HCEC 1CT (cell line): Measurements from ENCODE around the gene GGT6.

ENCODE experiments used
- DNase-seq: peaks from one replicate; pipeline ENCODE4 v3.0.0-alpha.2; 2017

GGT6 gene

DNA sequence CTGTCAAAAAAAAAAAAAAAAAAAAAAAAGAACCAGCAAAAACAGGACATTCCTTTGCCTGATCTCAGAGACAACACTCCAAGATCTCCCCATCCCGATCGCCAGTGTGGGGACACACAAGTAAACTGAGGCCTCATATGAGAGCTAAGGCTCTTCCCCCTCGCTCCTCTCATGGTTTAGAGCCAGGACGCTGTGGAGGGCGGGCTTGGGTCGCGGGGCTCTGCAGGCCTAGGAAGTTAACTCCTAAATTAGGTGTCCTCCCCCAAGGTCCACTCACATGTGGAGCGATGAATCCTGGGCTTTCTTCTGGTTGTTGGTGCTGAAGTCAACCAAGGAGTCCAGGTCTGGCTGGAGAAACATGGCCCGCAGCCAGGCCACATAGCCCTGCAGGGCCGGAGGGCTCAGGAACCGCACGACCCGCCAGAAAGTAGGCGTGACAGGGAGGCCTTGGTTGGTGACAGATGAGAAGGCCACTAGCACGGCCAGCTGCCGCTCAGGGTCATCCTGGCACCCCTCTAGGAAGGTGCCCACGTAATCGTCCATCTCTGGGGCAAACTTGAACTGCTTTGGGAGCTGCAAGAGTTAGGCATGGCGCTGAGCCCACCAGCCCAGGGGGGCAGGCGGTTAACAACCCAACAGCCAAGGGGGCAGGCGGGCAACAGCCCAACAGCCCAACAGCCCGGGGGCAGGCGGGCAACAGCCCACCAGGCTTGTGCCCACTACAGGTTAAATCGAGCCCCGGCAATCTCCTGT lies 10.4 kb downstream of the GGT6 start:
- no peak for DNase-seq

DNA sequence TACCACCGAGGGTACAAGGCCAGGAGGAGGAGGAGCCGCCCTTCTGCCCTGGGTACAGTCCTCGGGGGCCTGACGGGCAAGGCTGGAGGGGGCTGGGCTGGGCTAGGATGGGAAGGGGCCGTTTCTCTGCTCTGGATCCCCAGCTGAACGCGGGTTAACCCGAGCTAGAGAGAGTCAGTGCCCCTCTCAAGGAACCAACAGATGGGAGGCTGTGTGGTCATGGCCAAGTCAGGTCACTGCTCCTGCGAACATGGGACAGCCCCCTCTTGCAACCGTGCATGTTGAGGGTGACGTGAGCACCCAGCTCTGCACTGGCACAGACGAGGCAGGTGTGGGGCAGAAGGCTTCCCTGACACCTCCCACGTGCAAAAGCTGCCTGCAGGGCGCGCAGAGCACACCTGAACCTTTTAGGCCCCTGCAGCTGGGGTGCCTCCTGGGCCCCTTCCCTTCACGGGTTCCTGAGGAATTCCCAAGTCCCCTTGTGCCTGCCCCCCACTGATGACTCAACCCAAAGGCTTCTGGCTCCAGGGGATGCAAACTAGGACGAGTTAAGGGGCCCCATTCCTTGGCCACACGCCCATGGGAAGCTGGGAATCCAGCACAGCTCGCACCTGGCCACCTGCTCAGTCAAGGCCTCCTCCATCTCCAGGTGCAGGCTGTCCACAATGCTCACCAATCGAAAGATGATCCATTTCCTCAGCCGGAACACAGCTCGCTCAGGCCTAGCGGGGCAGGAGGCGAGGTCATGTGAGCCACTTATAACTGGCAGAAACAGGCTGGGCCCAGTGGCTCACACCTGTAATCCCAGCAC lies 11.5 kb downstream of the GGT6 start:
- DNase-seq, result no peak

DNA sequence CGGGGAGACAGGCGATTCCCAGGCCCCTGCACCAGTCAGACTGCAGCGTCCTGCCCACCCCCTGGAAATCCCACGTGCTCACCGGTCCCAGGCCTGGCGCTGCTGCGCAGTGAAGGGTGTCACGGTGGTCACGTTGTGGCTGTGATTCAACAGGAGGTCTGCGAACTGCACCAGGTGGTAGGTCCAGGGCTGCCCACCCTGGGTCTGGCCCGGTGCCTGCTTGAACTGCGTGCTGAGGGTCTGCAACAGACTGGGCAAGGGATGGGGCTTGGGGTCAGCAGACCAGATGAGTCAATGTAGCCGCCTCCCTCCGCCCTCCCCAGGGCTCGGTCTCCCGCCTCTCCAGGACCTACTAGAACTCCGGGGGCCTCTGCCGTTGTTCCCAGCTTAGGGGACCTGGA lies 12.3 kb downstream of the GGT6 start:
- DNase-seq, result no peak

DNA sequence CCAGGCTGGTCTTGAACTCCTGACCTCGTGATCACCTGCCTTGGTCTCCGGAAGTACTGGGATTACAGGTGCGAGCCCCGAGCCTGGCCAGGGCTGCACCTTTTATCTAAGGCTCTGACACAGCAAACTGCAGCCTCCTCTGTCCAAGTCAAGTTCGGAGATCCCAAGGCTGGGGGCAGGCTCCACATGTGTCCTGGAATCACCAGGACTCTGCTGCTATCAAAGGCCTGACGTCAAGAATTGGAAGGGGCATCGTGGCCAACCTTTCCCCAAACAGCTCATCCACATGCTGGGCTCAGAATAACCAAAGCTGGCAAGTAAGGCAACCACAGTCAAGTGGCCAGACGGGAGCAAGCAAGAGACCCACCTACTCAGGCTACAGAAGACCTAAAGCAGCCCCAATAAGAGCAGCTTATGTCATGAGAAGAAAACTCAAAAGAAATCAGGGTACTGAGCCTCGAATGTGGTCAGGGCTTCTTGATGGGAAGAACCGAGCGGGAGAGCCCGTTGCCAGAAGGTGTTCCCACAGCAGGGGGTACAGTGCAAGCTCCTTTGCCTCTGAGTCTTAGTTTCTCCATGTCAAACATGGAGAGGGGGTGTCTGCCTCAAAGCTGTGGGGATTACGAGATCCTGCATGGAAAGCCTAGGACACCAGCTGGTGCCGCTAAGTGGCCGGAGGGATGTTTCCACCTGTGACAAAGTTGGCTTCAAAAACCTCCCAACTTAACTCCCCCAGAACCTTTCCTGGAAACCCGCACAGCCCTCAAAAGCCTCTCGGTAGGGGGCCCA lies 13.1 kb downstream of the GGT6 start:
- DNase-seq, result no peak

DNA sequence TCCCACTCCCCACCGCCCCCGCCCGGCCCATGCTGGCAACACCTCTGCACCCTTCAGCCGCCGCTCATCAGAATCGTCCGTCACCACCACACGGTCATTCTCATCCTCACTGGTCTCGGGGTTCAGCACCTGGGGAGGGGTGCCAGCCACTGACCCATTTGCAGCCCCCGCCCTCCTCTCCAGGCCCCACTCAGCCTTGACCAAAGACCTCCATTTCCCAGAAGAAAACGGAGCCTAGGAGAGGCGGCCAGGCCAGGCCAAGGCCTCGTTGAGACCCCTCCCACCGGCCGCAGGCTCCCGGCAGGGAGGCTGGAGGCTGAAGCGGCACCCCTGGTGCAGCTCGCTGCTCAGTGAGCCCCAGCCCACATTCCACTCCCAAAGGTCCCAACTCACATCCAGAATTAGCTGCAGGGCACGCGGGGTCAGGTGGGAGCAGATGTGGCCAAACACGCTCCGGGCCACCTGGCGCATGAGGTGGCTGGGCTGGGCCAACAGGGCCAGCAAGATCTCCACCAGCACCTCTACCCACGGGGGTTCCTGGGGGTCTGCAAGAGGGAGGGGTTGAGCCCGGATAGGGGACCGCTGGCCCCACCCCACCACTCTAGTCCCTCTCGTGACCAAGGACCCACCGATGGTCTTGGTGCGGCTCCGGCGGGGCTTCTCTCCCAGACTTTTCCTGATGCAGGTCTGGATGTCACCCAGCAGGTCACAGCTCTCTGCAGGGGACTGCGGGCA lies 15.0 kb downstream of the GGT6 start:
- DNase-seq, result no peak

DNA sequence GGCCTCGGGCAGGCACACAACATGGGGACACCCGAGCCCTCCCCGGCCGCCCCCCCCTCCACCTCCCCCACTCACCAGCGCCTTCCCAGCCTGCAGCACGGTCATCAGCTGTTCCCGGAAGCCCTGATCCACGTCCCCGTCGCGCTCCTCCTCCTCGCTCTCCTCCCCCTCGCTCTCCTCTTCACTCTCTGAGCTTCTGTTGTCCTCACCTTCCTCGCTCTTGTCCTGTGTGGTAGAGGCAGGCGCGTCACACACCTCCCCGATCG lies 15.5 kb downstream of the GGT6 start:
- no peak for DNase-seq

DNA sequence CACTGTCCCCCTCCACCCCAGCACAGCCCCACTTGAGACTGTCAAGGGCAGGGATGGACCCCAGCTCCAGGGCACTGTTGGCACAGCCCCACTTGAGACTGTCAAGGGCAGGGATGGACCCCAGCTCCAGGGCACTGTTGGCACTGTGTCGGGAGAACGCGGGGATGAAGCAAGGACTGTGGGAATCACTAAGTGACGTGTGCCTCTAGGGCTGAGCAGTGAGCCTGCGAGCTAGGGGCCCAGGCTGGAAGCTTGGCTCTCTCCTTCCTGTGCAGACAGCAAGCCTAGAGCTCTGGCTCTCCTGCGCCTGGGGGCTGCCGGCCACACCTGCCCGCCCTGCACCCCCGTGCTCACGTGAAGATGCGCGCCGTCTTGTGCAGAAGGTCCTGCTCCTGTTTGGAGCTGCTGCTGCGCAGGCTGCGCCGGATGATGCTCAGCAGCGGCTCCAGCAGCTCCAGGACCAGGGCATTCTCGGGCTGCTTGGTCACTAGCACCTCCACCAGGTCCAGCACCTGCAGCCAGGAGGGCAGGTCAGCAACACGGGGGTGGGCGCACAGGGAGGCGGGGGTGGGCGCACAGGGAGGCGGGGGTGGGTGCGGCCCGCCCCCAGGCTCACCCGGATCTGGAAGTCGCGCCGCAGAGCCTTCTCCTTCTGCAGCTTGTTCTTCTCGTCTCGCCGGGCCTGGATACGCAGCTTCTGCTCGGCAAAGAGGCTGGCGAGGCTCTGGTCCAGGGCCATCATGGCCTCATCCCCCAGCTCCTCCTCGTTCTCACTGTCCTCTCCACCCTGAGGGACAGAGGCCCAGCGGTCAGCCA lies 16.0 kb downstream of the GGT6 start:
- DNase-seq, result no peak

DNA sequence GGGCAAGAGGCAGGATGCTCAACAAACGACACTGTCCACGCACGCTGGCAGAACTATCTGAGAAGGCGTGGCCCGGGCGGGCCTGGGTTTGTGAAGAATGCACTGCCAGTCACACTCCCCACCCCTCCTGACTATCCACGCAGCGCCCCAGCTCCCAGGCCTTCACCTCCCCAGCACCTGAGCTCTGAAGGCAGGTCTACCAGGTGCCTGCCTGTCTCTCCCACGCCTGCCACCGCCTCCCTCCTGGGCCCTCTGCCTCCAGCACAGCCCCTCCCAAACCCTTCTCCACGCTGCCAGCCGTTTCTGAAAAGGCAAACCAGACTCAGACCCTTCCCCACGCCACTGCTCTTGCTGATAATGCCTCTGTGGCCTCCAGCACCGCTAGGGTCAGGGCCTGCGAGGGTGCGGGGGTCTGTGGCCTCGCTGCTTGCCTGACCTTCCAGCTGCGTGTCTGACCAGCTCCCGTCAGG lies 16.8 kb downstream of the GGT6 start:
- DNase-seq, result no peak

DNA sequence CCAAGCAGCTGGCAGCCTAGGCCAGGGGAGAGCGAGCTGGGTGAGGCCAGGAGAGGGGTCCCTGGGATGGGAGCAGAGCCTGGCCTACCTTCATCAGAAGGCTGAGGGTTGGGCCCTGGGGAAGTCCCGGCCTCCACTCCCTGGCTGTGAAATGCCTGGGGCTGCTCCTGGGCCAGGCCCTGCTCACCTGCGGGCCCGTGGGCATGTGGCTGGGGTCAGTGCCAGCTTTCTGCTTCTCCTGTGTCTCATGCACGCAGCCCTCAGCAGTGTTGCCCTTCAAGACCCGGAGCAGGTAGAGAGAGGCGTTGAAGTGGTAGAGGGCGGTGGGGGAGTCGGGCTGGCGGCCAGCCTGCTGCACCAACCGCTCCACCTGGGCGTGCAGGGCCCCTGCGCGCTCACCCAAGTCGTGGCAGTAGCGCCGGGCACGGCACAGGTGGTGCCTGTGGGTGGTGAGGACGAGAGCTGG lies 17.6 kb downstream of the GGT6 start:
- DNase-seq, result no peak

DNA sequence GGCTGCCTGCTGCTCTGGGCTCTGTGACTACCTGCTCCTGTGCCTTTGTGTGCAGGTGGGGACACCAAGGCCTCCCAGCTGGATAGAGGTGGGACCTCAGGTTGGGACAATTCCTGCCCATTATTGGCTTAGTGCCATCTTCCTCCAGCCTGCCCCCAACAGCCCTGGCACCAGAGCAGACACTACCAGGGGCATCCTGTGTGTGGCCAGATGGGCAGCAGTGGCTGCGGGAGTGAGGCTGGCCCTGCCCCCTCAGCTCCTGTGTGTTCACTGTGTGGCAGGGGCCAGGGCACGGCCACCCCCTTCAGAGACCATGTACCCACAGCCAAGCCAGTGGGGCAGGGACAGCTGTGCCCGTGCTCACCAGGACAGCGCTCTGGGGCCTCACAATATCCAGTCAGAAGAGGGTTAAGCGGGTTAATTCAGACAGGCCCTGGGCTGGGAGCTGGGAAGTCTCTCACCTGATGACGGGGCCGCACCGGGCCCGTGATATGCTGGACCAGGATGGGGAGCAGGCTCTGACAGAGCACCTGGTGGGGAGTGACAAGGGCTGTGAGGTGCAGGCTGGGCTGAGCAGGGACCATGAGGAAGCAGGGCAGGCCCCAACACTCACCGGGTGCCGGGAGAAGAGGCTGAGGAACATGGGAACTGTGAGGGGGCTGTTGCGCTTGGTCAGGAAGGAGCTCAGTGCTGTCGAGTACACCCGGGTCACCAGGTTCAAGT lies 18.2 kb downstream of the GGT6 start:
- DNase-seq, result no peak

DNA sequence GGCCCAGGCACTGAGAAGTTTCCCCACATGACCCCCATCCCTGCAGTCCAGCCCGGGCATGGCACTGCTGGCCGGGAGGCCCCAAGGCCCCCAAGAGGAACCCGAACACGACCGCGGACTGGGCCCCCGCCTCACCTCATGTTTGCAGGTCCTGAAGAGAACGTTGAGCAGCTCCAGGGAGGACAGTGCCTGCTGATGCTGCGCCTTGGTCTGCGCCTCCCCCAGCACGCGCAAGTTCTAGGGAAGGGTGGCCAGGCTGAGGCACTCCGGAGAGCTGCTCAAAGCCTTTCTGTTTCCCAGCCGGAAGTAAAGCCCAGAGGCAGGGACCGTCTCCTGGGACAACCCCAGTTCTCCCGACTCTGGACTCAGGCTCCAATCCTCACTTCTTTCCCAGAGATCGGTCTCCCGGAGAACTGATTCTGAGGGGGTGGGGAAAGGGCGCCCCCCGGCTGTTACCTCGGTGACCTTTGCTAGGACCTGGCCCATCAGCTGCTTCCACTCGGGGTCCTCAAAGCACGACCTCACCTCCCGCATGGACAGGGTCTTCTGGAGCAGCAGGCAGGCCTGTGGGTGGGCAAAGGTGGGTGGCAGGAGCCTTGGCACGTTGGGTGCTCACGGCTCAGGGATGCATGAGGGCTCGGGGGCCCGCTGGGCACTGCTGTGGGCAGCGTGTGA lies 18.9 kb downstream of the GGT6 start:
- DNase-seq, result no peak

DNA sequence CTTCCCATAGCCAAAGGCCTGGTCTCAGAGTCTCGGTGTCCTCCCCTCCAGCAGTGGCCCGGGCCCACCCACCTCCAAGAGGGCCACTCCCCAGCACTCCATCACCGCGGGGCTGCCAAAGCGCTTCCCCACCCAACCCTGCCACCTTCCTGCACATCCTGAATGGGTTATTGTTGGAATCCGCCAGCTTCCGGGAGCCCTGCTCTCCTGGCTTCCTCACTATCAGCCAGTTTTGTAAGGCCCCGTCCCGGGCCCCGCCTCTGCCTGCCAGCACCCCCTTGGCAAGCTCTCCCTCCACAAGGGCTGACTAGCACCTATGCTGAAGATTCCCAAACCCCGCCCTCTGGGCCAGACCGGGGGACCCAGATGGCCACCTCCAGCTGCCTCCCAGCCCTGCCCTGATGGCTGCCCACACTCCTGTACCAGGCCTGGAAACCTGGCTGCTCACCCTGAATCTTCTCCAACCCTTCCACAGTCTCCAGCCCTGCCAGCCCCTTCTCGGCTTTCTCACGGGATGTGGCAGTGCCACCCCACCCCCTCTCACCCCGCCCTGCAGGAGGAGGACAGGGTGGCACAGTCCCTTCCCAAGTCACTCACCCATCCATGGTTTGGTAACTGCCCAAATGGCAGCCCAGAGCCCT lies 19.6 kb downstream of the GGT6 start:
- DNase-seq, result no peak

DNA sequence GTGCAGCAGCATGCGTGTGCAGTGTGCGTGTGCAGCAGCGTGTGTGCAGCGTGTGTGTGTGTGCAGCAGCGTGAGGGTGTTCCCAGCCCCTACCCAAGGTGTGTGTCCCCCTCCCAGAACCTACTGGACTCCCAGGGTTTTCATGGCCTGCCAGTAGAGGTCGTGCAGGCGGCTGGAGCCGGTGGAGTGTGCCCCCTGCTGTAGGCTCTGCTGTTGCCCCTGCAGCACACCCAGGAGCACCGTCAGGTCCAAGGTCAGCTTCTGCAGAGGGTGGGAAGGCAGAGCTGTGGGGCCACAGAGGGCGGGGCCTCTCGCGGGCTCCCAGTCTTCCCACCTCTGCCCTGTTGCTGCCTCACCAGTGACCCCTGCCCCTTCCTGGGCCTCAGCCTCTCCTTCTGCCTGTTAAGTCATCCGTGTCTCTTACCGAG lies 20.1 kb downstream of the GGT6 start:
- DNase-seq, result no peak

DNA sequence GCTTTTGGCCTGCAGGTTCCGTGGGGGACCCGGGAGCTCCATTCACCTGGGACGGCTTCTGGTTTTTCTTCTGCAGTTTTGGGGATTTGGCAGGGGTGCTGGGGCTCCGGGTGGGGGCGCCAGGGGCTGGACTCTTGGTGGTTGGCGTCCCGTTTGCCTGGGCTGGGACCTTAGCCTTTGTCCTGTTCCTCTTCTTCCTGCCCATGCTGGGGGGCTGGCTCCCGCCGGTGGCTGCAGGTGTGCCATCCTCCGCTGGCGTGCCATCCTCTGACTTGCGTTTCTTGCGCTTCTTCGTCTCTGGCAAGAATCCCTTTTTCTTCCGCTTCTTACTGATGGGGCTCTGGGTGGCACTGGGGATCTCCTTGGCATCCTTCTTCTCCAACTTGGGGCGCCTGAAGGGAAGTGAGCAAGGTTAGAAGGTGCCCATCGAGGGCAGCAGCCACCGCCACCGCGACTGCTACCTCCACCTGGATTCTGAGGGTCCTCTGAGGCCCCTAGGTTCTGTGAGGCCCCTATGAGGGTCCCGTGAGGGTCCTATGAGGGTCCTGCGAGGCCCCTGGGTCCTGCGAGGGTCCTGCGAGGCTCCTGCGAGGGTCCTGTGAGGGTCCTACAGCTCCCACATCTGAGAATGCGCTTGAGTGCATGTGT lies 20.7 kb downstream of the GGT6 start:
- DNase-seq, result no peak

DNA sequence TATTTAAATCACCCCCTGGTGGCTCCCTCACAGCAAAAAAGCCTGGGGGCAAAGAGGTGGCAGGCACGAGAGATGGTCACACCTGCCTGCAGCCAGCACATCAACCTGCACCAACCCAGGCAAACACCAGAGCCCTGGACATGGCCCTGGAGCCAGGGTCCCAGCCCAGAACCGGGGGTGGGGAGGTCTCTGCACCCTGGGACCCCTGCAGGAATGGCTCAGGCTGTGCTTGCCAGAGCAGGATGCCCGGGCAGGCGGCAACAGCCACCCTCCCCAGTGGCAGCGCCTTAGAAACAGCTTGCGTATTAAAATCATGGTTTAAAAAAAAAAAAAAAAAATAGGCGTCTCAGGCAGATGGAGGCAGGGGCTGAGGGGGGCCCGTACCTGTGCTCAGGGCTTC lies 21.4 kb downstream of the GGT6 start:
- DNase-seq, result no peak

DNA sequence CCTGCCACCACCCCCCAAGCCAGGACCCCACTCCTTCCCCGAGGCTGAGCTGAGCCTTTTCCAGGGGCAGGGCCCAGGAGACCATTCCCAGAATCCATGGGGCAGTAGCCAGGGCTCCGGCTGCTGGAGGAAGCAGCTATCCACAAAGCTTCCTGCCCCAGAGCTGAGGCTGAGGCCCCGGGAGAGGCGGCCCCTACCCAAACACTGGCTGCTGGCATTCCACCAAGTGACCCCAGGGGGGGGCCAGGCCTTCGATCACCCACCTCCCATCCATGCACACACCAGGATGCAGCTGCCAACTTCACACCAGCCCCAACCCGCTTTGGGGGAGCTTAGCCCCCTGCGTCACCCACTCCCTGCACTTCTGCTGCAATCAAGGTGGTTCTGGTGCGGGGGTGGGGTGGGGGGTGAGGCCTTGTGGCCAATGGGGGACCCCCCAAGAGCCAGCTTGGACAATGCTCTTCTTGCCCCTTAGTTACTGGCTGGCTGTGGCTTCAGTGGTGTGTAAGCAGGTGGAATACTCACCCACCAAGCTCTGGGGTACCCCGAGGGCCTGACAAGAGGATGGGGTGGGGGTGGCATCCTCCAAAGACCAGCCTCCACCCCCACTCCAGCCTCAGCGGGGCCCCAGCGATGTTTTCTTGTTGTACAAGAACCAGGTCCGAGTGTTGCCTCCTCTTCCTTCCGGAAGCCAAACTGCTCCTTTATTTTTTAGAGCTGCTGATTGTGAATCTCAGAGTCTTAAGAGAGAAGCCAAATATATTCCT lies 22.0 kb downstream of the GGT6 start:
- DNase-seq, result no peak

DNA sequence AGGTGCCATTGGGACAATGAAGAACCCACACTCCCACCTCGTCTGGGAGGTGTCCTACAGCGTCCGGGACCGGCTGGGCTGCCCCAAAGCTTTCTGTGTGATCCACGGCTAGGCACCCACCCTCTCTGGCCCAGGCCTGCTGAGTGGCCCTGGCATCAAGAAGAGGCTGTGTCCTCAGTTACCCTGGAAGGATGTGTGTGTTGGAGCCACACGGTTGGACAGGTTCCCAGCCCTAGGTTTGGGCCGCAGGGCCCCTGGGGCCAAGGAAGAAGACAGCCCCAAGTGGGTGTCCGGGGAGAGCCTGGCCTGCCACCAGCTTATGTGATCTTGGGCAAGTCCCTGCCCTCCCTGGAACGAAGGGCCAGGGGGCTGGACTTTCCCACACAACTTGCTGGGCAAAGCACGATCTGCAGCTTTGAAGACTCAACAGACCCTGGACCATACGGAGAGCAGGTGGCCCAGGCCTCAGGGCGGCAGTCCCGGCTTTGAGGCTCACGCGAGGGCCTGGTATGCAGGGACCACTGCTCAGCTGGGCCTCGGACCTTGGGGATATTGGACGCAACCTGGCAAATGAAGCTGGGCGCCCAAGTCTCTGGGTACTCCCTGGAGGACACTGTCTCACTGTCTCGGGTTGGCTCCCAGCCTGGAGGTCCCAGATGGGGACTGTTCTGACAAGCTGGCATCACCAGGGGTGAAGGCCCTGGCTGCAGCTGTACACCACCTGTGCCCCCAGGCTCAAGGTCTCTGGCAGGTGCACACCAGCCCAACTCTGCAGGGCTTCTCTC lies 22.7 kb downstream of the GGT6 start:
- no peak for DNase-seq
